Astrocyte (in vitro differentiated cells and primary cell): Measurements from ENCODE around the gene BCAR3. TPM values are rescaled to one million over a fixed set of nuclear protein-coding genes. Genes with fewer than 3 reads are reported as not detected.

Source experiments
- DNase-seq: peaks from one replicate; pipeline ENCODE4 v3.0.0-alpha.2; 2010; ENCODE audit warnings: low read depth
- FAIRE-seq: peaks from 2 replicates; lab custom pipeline; 2011; peaks lifted over from hg19 to GRCh38; lab: Jason Lieb, UNC
- H2AFZ ChIP-seq: 2 replicates; pipeline ENCODE4 v1.6.0; 2012; ENCODE audit warnings: low read depth, low read length, inconsistent platforms
- H3K27ac ChIP-seq: 2 replicates; pipeline ENCODE4 v1.5.1; 2011; ENCODE audit warnings: low read depth, low read length, inconsistent platforms
- H3K27me3 ChIP-seq: 2 replicates; pipeline ENCODE4 v1.6.0; 2011; ENCODE audit warnings: low read length, inconsistent platforms; ENCODE audit not compliant: insufficient read depth
- H3K36me3 ChIP-seq: 2 replicates; pipeline ENCODE4 v1.5.1; 2011; ENCODE audit warnings: low read length, inconsistent platforms; ENCODE audit not compliant: insufficient read depth
- H3K4me1 ChIP-seq: 2 replicates; pipeline ENCODE4 v1.5.1; 2011; ENCODE audit warnings: low read length, inconsistent platforms; ENCODE audit not compliant: insufficient read depth
- H3K4me2 ChIP-seq: 2 replicates; pipeline ENCODE4 v1.6.0; 2012; ENCODE audit warnings: low read length, inconsistent platforms
- H3K4me3 ChIP-seq: 2 replicates; pipeline ENCODE4 v1.5.1; 2011; ENCODE audit warnings: low read depth, mild to moderate bottlenecking, low read length, inconsistent platforms; ENCODE audit not compliant: insufficient read depth
- H3K79me2 ChIP-seq: 2 replicates; pipeline ENCODE4 v1.6.0; 2012; ENCODE audit warnings: mild to moderate bottlenecking, low read length, inconsistent platforms; ENCODE audit not compliant: insufficient read depth
- H3K9ac ChIP-seq: 2 replicates; pipeline ENCODE4 v1.6.0; 2012; ENCODE audit warnings: mild to moderate bottlenecking, low read length, inconsistent platforms
- H3K9me3 ChIP-seq: 2 replicates; pipeline ENCODE4 v1.5.1; 2012; ENCODE audit warnings: low read depth, mild to moderate bottlenecking, low read length, inconsistent platforms; ENCODE audit not compliant: insufficient read depth
- H4K20me1 ChIP-seq: 2 replicates; pipeline ENCODE4 v1.6.0; 2012; ENCODE audit warnings: low read length, inconsistent platforms; ENCODE audit not compliant: insufficient read depth
- H3K27ac Mint-ChIP-seq: one replicate; pipeline ENCODE4 v1.8.0; 2021; ENCODE audit warnings: mild to moderate bottlenecking, mixed read lengths; ENCODE audit not compliant: unreplicated experiment
- H3K27me3 Mint-ChIP-seq: one replicate; pipeline ENCODE4 v1.8.0; 2021; ENCODE audit warnings: low read depth, mixed read lengths; ENCODE audit not compliant: unreplicated experiment
- H3K36me3 Mint-ChIP-seq: one replicate; pipeline ENCODE4 v1.8.0; 2021; ENCODE audit warnings: low read depth, mixed read lengths; ENCODE audit not compliant: unreplicated experiment
- H3K4me1 Mint-ChIP-seq: one replicate; pipeline ENCODE4 v1.8.0; 2021; ENCODE audit warnings: low read depth, mixed read lengths; ENCODE audit not compliant: unreplicated experiment
- H3K4me3 Mint-ChIP-seq: one replicate; pipeline ENCODE4 v1.8.0; 2021; ENCODE audit warnings: mild to moderate bottlenecking, moderate library complexity, mixed read lengths; ENCODE audit not compliant: unreplicated experiment
- H3K9me3 Mint-ChIP-seq: one replicate; pipeline ENCODE4 v1.8.0; 2021; ENCODE audit warnings: mild to moderate bottlenecking, mixed read lengths; ENCODE audit not compliant: unreplicated experiment
- CTCF ChIP-seq: IDR thresholded peaks from 2 replicates; pipeline ENCODE4 v1.5.1; 2011; ENCODE audit warnings: low read depth, mild to moderate bottlenecking, inconsistent platforms, low read length, moderate library complexity; ENCODE audit not compliant: insufficient read depth
- EZH2 ChIP-seq: IDR thresholded peaks from 2 replicates; pipeline ENCODE4 v1.6.1; 2012; ENCODE audit warnings: mild to moderate bottlenecking, low read length, inconsistent platforms; ENCODE audit not compliant: insufficient read depth
- total RNA-seq: library from RNA; stranded (reverse); gene quantifications from 2 replicates; pipeline ENCODE4 v1.2.1, GENCODE V29; 2021

Gene BCAR3
- total RNA-seq, 1 donor from 2014 or later: 30.0 TPM

- H3K27me3 Mint-ChIP-seq: no peaks in the 10 kb centered on the region
- Histone ChIP-seq H3K4me3 (no peak overlapping the region), H2AFZ (no peak overlapping the region), H3K9me3 (no peaks in the 10 kb centered on the region), H3K9ac (peak overlapping the region; percentile 17), H3K4me2 (peak overlapping the region; percentile 11), H4K20me1 (peaks cover 36% of the 10 kb centered on the region), H3K4me1 (peaks cover 38% of the 10 kb centered on the region), H3K36me3 (peaks cover 13% of the 10 kb centered on the region), H3K27ac (peak overlapping the region; percentile 47), H3K27me3 (no peaks in the 10 kb centered on the region), H3K79me2 (peaks cover 97% of the 10 kb centered on the region)
- DNase-seq (peak; percentile 50), FAIRE-seq (no peak)
- H3K9me3 Mint-ChIP-seq: no peaks in the 10 kb centered on the region
- peaks cover 37% of the 10 kb centered on the region for H3K4me1 Mint-ChIP-seq
- no peak for TF ChIP-seq EZH2
- TF ChIP-seq CTCF: no peak
- no peak overlapping the region for H3K4me3 Mint-ChIP-seq
- peaks cover 9% of the 10 kb centered on the region for H3K36me3 Mint-ChIP-seq
- H3K27ac Mint-ChIP-seq: peak overlapping the region; percentile 15
Measured at GRCh38 chr1:93628681-93629080, 53.0 kb downstream of the BCAR3 start.

GRCh38 chr1:93625582-93626327 lies 55.9 kb downstream of the BCAR3 start:
- Histone ChIP-seq H3K27ac (peak overlapping the region; percentile 85), H3K36me3 (peaks cover 2% of the 10 kb centered on the region), H3K79me2 (peaks cover 97% of the 10 kb centered on the region), H3K9ac (peak overlapping the region; percentile 64), H4K20me1 (peaks cover 47% of the 10 kb centered on the region), H3K4me1 (peaks cover 52% of the 10 kb centered on the region), H3K27me3 (no peaks in the 10 kb centered on the region), H3K4me2 (peak overlapping the region; percentile 39), H3K4me3 (no peak overlapping the region), H2AFZ (no peak overlapping the region), H3K9me3 (no peaks in the 10 kb centered on the region)
- FAIRE-seq (peak; percentile 84), DNase-seq (peak; percentile 97)
- TF ChIP-seq EZH2: no peak
- TF ChIP-seq CTCF: no peak
- Mint-ChIP-seq H3K27me3 (no peaks in the 10 kb centered on the region), H3K36me3 (peaks cover 16% of the 10 kb centered on the region), H3K9me3 (no peaks in the 10 kb centered on the region), H3K27ac (peak overlapping the region; percentile 37), H3K4me3 (no peak overlapping the region), H3K4me1 (peaks cover 61% of the 10 kb centered on the region)

GRCh38 chr1:93623875-93624274 lies 57.8 kb downstream of the BCAR3 start:
- DNase-seq (peak; percentile 83), FAIRE-seq (peak; percentile 87)
- no peaks in the 10 kb centered on the region for H3K36me3 ChIP-seq
- peaks cover 58% of the 10 kb centered on the region for H4K20me1 ChIP-seq
- peaks cover 61% of the 10 kb centered on the region for H3K4me1 Mint-ChIP-seq
- H3K9me3 Mint-ChIP-seq: no peaks in the 10 kb centered on the region
- H3K9ac ChIP-seq: peak overlapping the region; percentile 60
- no peaks in the 10 kb centered on the region for H3K27me3 Mint-ChIP-seq
- no peak overlapping the region for H3K4me3 Mint-ChIP-seq
- H3K4me1 ChIP-seq: peaks cover 55% of the 10 kb centered on the region
- peak overlapping the region; percentile 83 for H3K27ac Mint-ChIP-seq
- peaks cover 96% of the 10 kb centered on the region for H3K79me2 ChIP-seq
- no peaks in the 10 kb centered on the region for H3K9me3 ChIP-seq
- no peak overlapping the region for H3K4me3 ChIP-seq
- H3K27me3 ChIP-seq: no peaks in the 10 kb centered on the region
- TF ChIP-seq CTCF (no peak), EZH2 (no peak)
- peaks cover 17% of the 10 kb centered on the region for H3K36me3 Mint-ChIP-seq
- peak overlapping the region; percentile 86 for H3K27ac ChIP-seq
- H2AFZ ChIP-seq: no peak overlapping the region
- H3K4me2 ChIP-seq: peak overlapping the region; percentile 51
